AG08395 (cell line): ENCODE results near the gene WFDC10A.
"Not testable (repeated sequence)": the region's sequence is repeated elsewhere in the genome, so short reads cannot be mapped to it uniquely, and the experiment has no call there.

Source experiments
- DNase-seq: peaks from one replicate; pipeline ENCODE4 v3.0.0; 2012; ENCODE audit warnings: mixed read lengths, low spot score

WFDC10A gene

GRCh38 chr20:45649312-45649863, 19.8 kb downstream of the WFDC10A start:
- DNase-seq = no peak

GRCh38 chr20:45651726-45652125, 22.2 kb downstream of the WFDC10A start:
- DNase-seq = not testable (repeated sequence)

- DNase-seq = not testable (repeated sequence)
Measured at GRCh38 chr20:45657038-45657437, 27.5 kb downstream of the WFDC10A start.

GRCh38 chr20:45670139-45670538, 40.6 kb downstream of the WFDC10A start, which contains the start of gene WFDC11:
Gene WFDC11, minus strand, starts transcription at chr20:45670239. Its CDS starts 19,639 bp downstream, at chr20:45650600.
- DNase-seq = no peak

- no peak for DNase-seq
Measured at GRCh38 chr20:45672765-45673164, 43.2 kb downstream of the WFDC10A start.

- no peak for DNase-seq
Measured at GRCh38 chr20:45679650-45680049, 50.1 kb downstream of the WFDC10A start.
